ENCODE results near the gene COPG1.

COPG1 gene

DNA sequence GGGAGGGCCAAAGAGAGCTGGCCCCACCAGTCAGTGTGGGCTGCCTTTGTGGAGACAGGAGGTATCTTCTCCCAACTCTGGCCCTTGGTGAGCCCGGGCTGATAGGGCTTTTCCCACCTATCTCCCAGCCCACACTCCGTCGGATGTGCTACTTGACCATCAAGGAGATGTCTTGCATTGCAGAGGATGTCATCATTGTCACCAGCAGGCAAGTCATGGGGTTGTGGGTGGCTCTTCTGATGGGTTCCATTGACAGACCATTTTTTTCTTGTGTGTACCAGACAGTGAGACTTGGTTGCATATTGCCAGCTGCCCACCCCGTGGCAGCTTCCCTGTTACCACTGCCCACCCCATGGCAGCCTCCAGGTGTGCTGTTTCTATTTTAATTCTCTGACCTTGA is 3.3 kb downstream of the COPG1 start:
- POLR2A ChIA-PET: no interaction called here
- TF ChIP-seq, protein P1, sequence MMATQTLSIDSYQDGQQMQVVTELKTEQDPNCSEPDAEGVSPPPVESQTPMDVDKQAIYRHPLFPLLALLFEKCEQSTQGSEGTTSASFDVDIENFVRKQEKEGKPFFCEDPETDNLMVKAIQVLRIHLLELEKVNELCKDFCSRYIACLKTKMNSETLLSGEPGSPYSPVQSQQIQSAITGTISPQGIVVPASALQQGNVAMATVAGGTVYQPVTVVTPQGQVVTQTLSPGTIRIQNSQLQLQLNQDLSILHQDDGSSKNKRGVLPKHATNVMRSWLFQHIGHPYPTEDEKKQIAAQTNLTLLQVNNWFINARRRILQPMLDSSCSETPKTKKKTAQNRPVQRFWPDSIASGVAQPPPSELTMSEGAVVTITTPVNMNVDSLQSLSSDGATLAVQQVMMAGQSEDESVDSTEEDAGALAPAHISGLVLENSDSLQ (IDR thresholded peaks at IDR 0.05): no peak
- TF ChIP-seq FOXK2 (IDR thresholded peaks at IDR 0.05): no peak
- TF ChIP-seq LEF1 (IDR thresholded peaks at IDR 0.05; ENCODE audit: borderline replicate concordance): no peak
- TF ChIP-seq L3MBTL2 (conservative IDR thresholded peaks at IDR 0.05): no peak
- no peak for TF ChIP-seq FOXM1 (IDR thresholded peaks at IDR 0.05; ENCODE audit: borderline replicate concordance)
- no peak for TF ChIP-seq FOXA1 (IDR thresholded peaks at IDR 0.05)
- TF ChIP-seq CTBP1 (IDR thresholded peaks at IDR 0.05; ENCODE audit: borderline replicate concordance): no peak
- no peak for TF ChIP-seq HDGF (IDR thresholded peaks at IDR 0.05; ENCODE audit: borderline replicate concordance)
- no peak for TF ChIP-seq ZNF384 (IDR thresholded peaks at IDR 0.05)
- no peak for TF ChIP-seq TARDBP (IDR thresholded peaks at IDR 0.05)
- CTCF ChIA-PET: no interaction called here

DNA sequence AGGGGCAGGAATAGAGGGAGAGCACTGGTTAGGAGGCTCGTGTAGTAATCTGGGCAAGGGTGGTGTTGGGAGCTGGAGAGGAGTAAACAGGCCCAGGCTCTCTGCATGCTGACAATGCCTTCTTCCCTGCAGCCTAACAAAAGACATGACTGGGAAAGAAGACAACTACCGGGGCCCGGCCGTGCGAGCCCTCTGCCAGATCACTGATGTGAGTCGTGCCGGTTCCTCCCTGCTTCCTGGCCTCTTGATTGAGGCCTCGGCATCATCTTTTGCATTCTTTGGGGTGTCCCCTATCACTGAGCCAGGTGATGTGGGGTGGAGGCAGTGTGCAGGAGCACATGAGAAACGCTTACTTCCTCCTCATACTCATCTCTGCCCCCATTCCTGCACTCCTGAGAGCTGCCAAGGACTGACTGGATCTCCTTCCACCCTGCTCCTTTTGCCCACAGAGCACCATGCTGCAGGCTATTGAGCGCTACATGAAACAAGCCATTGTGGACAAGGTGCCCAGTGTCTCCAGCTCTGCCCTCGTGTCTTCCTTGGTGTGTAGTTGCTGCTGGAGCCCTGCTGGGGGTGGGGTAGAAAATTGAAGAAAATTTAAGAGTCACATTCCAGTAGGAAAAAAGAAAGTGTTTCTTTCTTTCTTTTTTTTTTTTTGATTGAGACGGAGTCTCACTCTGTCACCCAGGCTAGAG is 5.3 kb downstream of the COPG1 start:
- POLR2A ChIA-PET: interaction anchor here (0.7 kb wide), 1 partner anchor 62 kb away, joined by 3 read pairs; a partner anchor contains a TSS
- CTCF ChIA-PET: no interaction called here
- DNase-seq (ENCODE audit: extremely low spot score): no peak
- no peak for TF ChIP-seq CTBP1 (IDR thresholded peaks at IDR 0.05; ENCODE audit: borderline replicate concordance)
- TF ChIP-seq ELF4 (IDR thresholded peaks at IDR 0.05): no peak
- no peak for TF ChIP-seq FOXA1 (IDR thresholded peaks at IDR 0.05)
- TF ChIP-seq FOXM1 (IDR thresholded peaks at IDR 0.05; ENCODE audit: borderline replicate concordance): no peak
- no peak for TF ChIP-seq LEF1 (IDR thresholded peaks at IDR 0.05; ENCODE audit: borderline replicate concordance)
- TF ChIP-seq, protein P1 (IDR thresholded peaks at IDR 0.05): no peak
- TF ChIP-seq SP1 (IDR thresholded peaks at IDR 0.05): no peak
- TF ChIP-seq BHLHE40 (IDR thresholded peaks at IDR 0.05; ENCODE audit: borderline replicate concordance): no peak
- no peak for TF ChIP-seq ARNT (IDR thresholded peaks at IDR 0.05)
- TF ChIP-seq L3MBTL2 (conservative IDR thresholded peaks at IDR 0.05): no peak
- TF ChIP-seq HDGF (IDR thresholded peaks at IDR 0.05; ENCODE audit: borderline replicate concordance): no peak
- TF ChIP-seq FOXK2 (IDR thresholded peaks at IDR 0.05): no peak
- no peak for TF ChIP-seq TARDBP (IDR thresholded peaks at IDR 0.05)
- no peak for TF ChIP-seq SUZ12 (IDR thresholded peaks at IDR 0.05)

More for the DNA sequence above, 3.3 kb downstream of the COPG1 start:
- DNase-seq (ENCODE audit: extremely low spot score): no peak

DNA sequence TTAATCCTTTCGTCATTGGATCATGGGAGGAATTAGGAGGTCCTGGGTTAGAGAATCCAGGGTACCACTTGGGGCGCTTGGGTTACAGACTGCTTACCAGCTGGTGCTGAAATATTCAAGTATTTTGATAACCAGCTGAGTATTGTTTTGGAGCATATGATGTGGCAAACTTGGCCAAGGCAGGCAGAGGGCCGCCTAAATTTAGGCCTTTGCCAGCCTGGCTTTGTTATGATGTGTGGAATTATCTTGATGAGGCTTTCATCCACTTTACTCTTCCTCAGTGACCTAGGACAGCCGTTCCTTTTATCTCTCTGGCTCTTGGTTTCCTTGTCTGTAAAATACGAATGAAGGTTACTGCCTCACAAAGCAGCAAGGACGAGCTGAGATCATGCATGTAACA is 6.9 kb downstream of the COPG1 start:
- POLR2A ChIA-PET: interaction anchor here (1.6 kb wide), 1 partner anchor 60 kb away, joined by 3 read pairs; a partner anchor contains a TSS
- DNase-seq (ENCODE audit: extremely low spot score): no peak
- TF ChIP-seq ELF4 (IDR thresholded peaks at IDR 0.05) (no peak), BHLHE40 (IDR thresholded peaks at IDR 0.05; ENCODE audit: borderline replicate concordance) (no peak), LEF1 (IDR thresholded peaks at IDR 0.05; ENCODE audit: borderline replicate concordance) (no peak), NFRKB (IDR thresholded peaks at IDR 0.05) (no peak), FOXK2 (IDR thresholded peaks at IDR 0.05) (no peak), TARDBP (IDR thresholded peaks at IDR 0.05) (no peak), ARNT (IDR thresholded peaks at IDR 0.05) (no peak), ZNF384 (IDR thresholded peaks at IDR 0.05) (no peak), FOXA1 (IDR thresholded peaks at IDR 0.05) (no peak), SUZ12 (IDR thresholded peaks at IDR 0.05) (no peak), FOXM1 (IDR thresholded peaks at IDR 0.05; ENCODE audit: borderline replicate concordance) (no peak), HDGF (IDR thresholded peaks at IDR 0.05; ENCODE audit: borderline replicate concordance) (no peak), SP1 (IDR thresholded peaks at IDR 0.05) (no peak), L3MBTL2 (conservative IDR thresholded peaks at IDR 0.05) (no peak), CTBP1 (IDR thresholded peaks at IDR 0.05; ENCODE audit: borderline replicate concordance) (no peak)
- TF ChIP-seq, protein P1 (IDR thresholded peaks at IDR 0.05): no peak
- CTCF ChIA-PET: no interaction called here

DNA sequence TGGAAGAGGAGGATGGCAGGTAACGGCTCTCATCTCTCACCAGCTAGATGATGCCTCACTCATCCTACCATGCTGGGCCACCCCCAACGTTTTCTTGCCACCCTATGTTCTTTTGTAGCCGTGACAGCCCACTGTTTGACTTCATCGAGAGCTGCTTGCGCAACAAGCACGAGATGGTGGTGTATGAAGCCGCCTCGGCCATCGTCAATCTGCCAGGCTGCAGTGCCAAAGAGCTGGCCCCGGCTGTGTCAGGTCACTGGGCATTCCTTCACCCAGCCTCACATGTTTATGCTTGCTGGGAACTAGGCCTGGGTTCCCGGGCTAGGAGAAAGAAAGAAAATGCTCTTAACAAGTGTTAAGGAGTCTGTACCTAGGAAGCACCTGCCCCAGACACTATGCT is 8.2 kb downstream of the COPG1 start:
- ChIA-PET CTCF (no interaction called here), POLR2A (interaction anchor here (1.2 kb wide), 1 partner anchor 8 kb away, joined by 3 read pairs; the partner anchor contains the start of gene COPG1)
- TF ChIP-seq ZNF384 (IDR thresholded peaks at IDR 0.05): no peak
- TF ChIP-seq SUZ12 (IDR thresholded peaks at IDR 0.05): no peak
- TF ChIP-seq LEF1 (IDR thresholded peaks at IDR 0.05; ENCODE audit: borderline replicate concordance): no peak
- TF ChIP-seq ELF4 (IDR thresholded peaks at IDR 0.05): no peak
- TF ChIP-seq TARDBP (IDR thresholded peaks at IDR 0.05): no peak
- no peak for TF ChIP-seq SP1 (IDR thresholded peaks at IDR 0.05)
- no peak for TF ChIP-seq FOXA1 (IDR thresholded peaks at IDR 0.05)
- TF ChIP-seq ARNT (IDR thresholded peaks at IDR 0.05): no peak
- TF ChIP-seq, protein P1 (IDR thresholded peaks at IDR 0.05): no peak
- TF ChIP-seq CTBP1 (IDR thresholded peaks at IDR 0.05; ENCODE audit: borderline replicate concordance): no peak
- TF ChIP-seq FOXK2 (IDR thresholded peaks at IDR 0.05): no peak
- no peak for TF ChIP-seq HDGF (IDR thresholded peaks at IDR 0.05; ENCODE audit: borderline replicate concordance)
- no peak for TF ChIP-seq BHLHE40 (IDR thresholded peaks at IDR 0.05; ENCODE audit: borderline replicate concordance)
- TF ChIP-seq FOXM1 (IDR thresholded peaks at IDR 0.05; ENCODE audit: borderline replicate concordance): no peak
- TF ChIP-seq L3MBTL2 (conservative IDR thresholded peaks at IDR 0.05): no peak
- no peak for TF ChIP-seq NFRKB (IDR thresholded peaks at IDR 0.05)
- DNase-seq (ENCODE audit: extremely low spot score): no peak
